HCT116 (cell line): ENCODE data around the gene EPHA6. TPM values are rescaled to one million over a fixed set of nuclear protein-coding genes. Genes with fewer than 3 reads are reported as not detected.

Source experiments
- ATAC-seq: fragments of 200-7000 bp; cut with Tn5 transposase; 2 replicates; pipeline ENCODE4 v1.9.1; 2020; ENCODE audit warnings: mild to moderate bottlenecking, moderate library complexity
- BruUV-seq: library from RNA; stranded (reverse); fragments of 400-500 nt; replicated peaks from 2 replicates; lab custom pipeline; 2021; lab: Mats Ljungman, UMichigan
- CTCF ChIA-PET: fragments of 300-600 bp; sonication (Branson Sonifier 250); formaldehyde crosslinking; loops from one replicate; lab custom pipeline; 2021; ENCODE audit warnings: antibody characterized with exemption; lab: Charles Lee
- POLR2A ChIA-PET: fragments of 300-600, 350-600 bp; sonication (Branson Sonifier 250); formaldehyde crosslinking; loops from one replicate; lab custom pipeline; 2021; ENCODE audit warnings: antibody characterized with exemption; lab: Charles Lee
- RAD21 ChIA-PET, 2 experiments: fragments of 300-600 bp; sonication (Branson Sonifier 250); formaldehyde crosslinking; loops; one replicate each; lab custom pipeline; 2023; ENCODE audit warnings: low total read pairs in 2 of 2; ENCODE audit not compliant: uncharacterized antibody in 2 of 2, unreplicated experiment in 2 of 2, low non-redundant PET in 1 of 2; lab: Charles Lee
- DNase-seq: peaks from one replicate; pipeline ENCODE4 v3.0.0-alpha.2; 2010; ENCODE audit warnings: low read depth, low spot score
- H2AFZ ChIP-seq: fragments of 200-600 bp; shearing (Covaris generic), sonication (generic); 2 replicates; pipeline ENCODE4 v1.6.1; 2017; ENCODE audit warnings: low read depth, mixed run types, mixed read lengths, antibody characterized with exemption, low read length; ENCODE audit not compliant: poor library complexity, severe bottlenecking
- H3K27ac ChIP-seq: 2 replicates; pipeline ENCODE4 v1.5.1; 2012; ENCODE audit warnings: low read depth, low read length
- H3K27me3 ChIP-seq: fragments of 200-600 bp; sonication (generic); 2 replicates; pipeline ENCODE4 v1.6.1; 2016; ENCODE audit warnings: mixed run types, low read length, mixed read lengths; ENCODE audit not compliant: insufficient read depth
- H3K36me3 ChIP-seq, 2 experiments: fragments of 200-500 bp in 1 of 2; fragments of 200-600 bp in 1 of 2; sonication (Bioruptor generic) in 1 of 2; sonication (generic) in 1 of 2; 2 replicates each; pipeline versions ENCODE4 v1.5.1 to v1.6.1; 2014 to 2016; ENCODE audit warnings: low read length in 2 of 2, inconsistent platforms in 1 of 2, mixed read lengths in 1 of 2, mixed run types in 1 of 2; ENCODE audit not compliant: insufficient read depth in 2 of 2, control insufficient read depth in 1 of 2
- H3K4me1 ChIP-seq, 2 experiments: fragments of 200-600 bp in 1 of 2; sonication (generic) in 1 of 2; 2 replicates each; pipeline versions ENCODE4 v1.5.1 to v1.6.1; 2012 to 2017; ENCODE audit warnings: low read length in 2 of 2, inconsistent platforms in 1 of 2, mild to moderate bottlenecking in 1 of 2, mixed read lengths in 1 of 2, mixed run types in 1 of 2, moderate library complexity in 1 of 2; ENCODE audit not compliant: insufficient read depth in 2 of 2, control insufficient read depth in 1 of 2
- H3K4me2 ChIP-seq: fragments of 200-600 bp; sonication (generic); 2 replicates; pipeline ENCODE4 v1.6.1; 2017; ENCODE audit warnings: mixed run types, low read length, mixed read lengths
- H3K4me3 ChIP-seq, 2 experiments: fragments of 200-600 bp in 1 of 2; sonication (generic) in 1 of 2; replicated peaks in 1 of 2; 2 replicates each; pipeline ENCODE4 v1.5.1; 2011 to 2016; ENCODE audit warnings: low read length in 2 of 2, control low read depth in 1 of 2, low read depth in 1 of 2, mild to moderate bottlenecking in 1 of 2, mixed read lengths in 1 of 2, mixed run types in 1 of 2
- H3K79me2 ChIP-seq: fragments of 200-600 bp; sonication (generic); 2 replicates; pipeline ENCODE4 v1.6.1; 2017; ENCODE audit warnings: mild to moderate bottlenecking, mixed run types, low read length, moderate library complexity, mixed read lengths; ENCODE audit not compliant: insufficient read depth
- H3K9ac ChIP-seq: fragments of 200-600 bp; sonication (generic); 2 replicates; pipeline ENCODE4 v1.6.1; 2016; ENCODE audit warnings: low read length, mixed read lengths
- H3K9me2 ChIP-seq: fragments of 200-600 bp; sonication (generic), shearing (Covaris generic); 2 replicates; pipeline ENCODE4 v1.6.1; 2017; ENCODE audit warnings: mixed run types, mild to moderate bottlenecking, moderate library complexity; ENCODE audit not compliant: insufficient read depth
- H3K9me3 ChIP-seq, 2 experiments: fragments of 200-500 bp in 1 of 2; fragments of 200-600 bp in 1 of 2; sonication (Bioruptor generic) in 1 of 2; sonication (generic) in 1 of 2; 2 replicates each; pipeline ENCODE4 v1.6.1; 2014 to 2017; ENCODE audit warnings: low read length in 2 of 2, mixed read lengths in 2 of 2, inconsistent platforms in 1 of 2, low read depth in 1 of 2, mild to moderate bottlenecking in 1 of 2, mixed run types in 1 of 2, moderate library complexity in 1 of 2; ENCODE audit not compliant: control insufficient read depth in 1 of 2, insufficient read depth in 1 of 2
- H4K20me1 ChIP-seq: fragments of 200-600 bp; sonication (generic), shearing (Covaris generic); 2 replicates; pipeline ENCODE4 v1.6.1; 2017; ENCODE audit warnings: mixed run types, mild to moderate bottlenecking, moderate library complexity; ENCODE audit not compliant: insufficient read depth
- CTCF ChIP-seq, 3 experiments: fragments of 200-600 bp in 1 of 3; sonication (generic) in 1 of 3; IDR thresholded peaks in 2 of 3; conservative IDR thresholded peaks in 1 of 3; 2 replicates each; pipeline ENCODE4 v1.5.1; 2012 to 2017; ENCODE audit warnings: low read depth in 2 of 3, low read length in 2 of 3, antibody characterized with exemption in 1 of 3, borderline replicate concordance in 1 of 3, control low read depth in 1 of 3, mild to moderate bottlenecking in 1 of 3, mixed read lengths in 1 of 3, mixed run types in 1 of 3, moderate library complexity in 1 of 3; ENCODE audit not compliant: insufficient read depth in 1 of 3
- EGR1 ChIP-seq: IDR thresholded peaks from 2 replicates; pipeline ENCODE4 v1.6.1; 2012; ENCODE audit warnings: low read depth
- EZH2 ChIP-seq: fragments of 200-600 bp; sonication (generic); IDR thresholded peaks from 2 replicates; pipeline ENCODE4 v1.6.1; 2017; ENCODE audit warnings: antibody characterized with exemption, mixed run types
- EZH2phosphoT487 ChIP-seq: fragments of 200-600 bp; IDR thresholded peaks from 2 replicates; pipeline ENCODE4 v1.6.1; 2018; ENCODE audit warnings: antibody characterized with exemption, borderline replicate concordance
- FOSL1 ChIP-seq: IDR thresholded peaks from 2 replicates; pipeline ENCODE4 v1.6.1; 2012; ENCODE audit warnings: low read depth
- MAX ChIP-seq: IDR thresholded peaks from 2 replicates; pipeline ENCODE4 v1.6.1; 2012
- POLR2A ChIP-seq: IDR thresholded peaks from 2 replicates; pipeline ENCODE4 v1.7.0; 2011; ENCODE audit warnings: borderline replicate concordance; ENCODE audit not compliant: insufficient read depth, insufficient read length; ENCODE audit errors: extremely low read depth
- REST ChIP-seq: IDR thresholded peaks from 2 replicates; pipeline ENCODE4 v1.6.1; 2012; ENCODE audit warnings: low read depth
- SP1 ChIP-seq: IDR thresholded peaks from 2 replicates; pipeline ENCODE4 v1.6.1; 2012; ENCODE audit warnings: low read depth
- SRF ChIP-seq: IDR thresholded peaks from 2 replicates; pipeline ENCODE4 v1.6.1; 2012; ENCODE audit warnings: low read depth
- TCF7L2 ChIP-seq: IDR thresholded peaks from 2 replicates; pipeline ENCODE4 v1.7.0; 2011; ENCODE audit warnings: borderline replicate concordance, inconsistent platforms; ENCODE audit not compliant: insufficient read depth, insufficient read length; ENCODE audit errors: extremely low read depth
- YY1 ChIP-seq: IDR thresholded peaks from 2 replicates; pipeline ENCODE4 v1.6.1; 2011; ENCODE audit warnings: low read length, low read depth, moderate library complexity, mild to moderate bottlenecking; ENCODE audit not compliant: insufficient replicate concordance; ENCODE audit errors: extremely low read depth
- ZBTB33 ChIP-seq: IDR thresholded peaks from 2 replicates; pipeline ENCODE4 v1.6.1; 2011; ENCODE audit warnings: mild to moderate bottlenecking, low read length, moderate library complexity; ENCODE audit not compliant: insufficient replicate concordance; ENCODE audit errors: extremely low read depth
- ZFX ChIP-seq: fragments of 450-650 bp; IDR thresholded peaks from 2 replicates; pipeline ENCODE4 v1.6.1; 2017
- ZNF274 ChIP-seq: fragments of 200-500 bp; sonication (Bioruptor generic); IDR thresholded peaks from 2 replicates; pipeline ENCODE4 v1.6.1; 2014; ENCODE audit warnings: mild to moderate bottlenecking, low read depth, low read length, inconsistent platforms
- intact Hi-C: fragments of 100-400 bp; cut with micrococcal nuclease; formaldehyde crosslinking; loops from 2 replicates; pipeline ENCODE4 v1.10.0; 2022
- total RNA-seq: library from RNA; stranded (reverse); gene quantifications from one replicate; pipeline ENCODE4 v1.2.1, GENCODE V29; 2021; ENCODE audit not compliant: unreplicated experiment

Gene EPHA6
- total RNA-seq, 1 experiment from 2014 or later = not detected

GRCh38 chr3:97576221-97576620, 761.8 kb downstream of the EPHA6 start (continued):
- TF ChIP-seq CTCF (IDR thresholded peaks at IDR 0.05 in 2 of 3, conservative IDR thresholded peaks at IDR 0.05 in 1 of 3; ENCODE audit: borderline replicate concordance in 1 of 3, insufficient read depth in 1 of 3, low read depth in 2 of 3, low read length in 2 of 3) = no peak
- no peak for TF ChIP-seq EGR1
- no peak for TF ChIP-seq EZH2phosphoT487
- TF ChIP-seq ZBTB33 = no peak
- TF ChIP-seq ZFX = no peak

GRCh38 chr3:97579365-97579764, 765.0 kb downstream of the EPHA6 start:
- H3K4me1 ChIP-seq = no peaks in the 10 kb centered on the region
- H3K9me2 ChIP-seq = no peaks in the 10 kb centered on the region
- H3K79me2 ChIP-seq = no peaks in the 10 kb centered on the region
- no peaks in the 10 kb centered on the region for H3K36me3 ChIP-seq
- H3K9ac ChIP-seq = no peak overlapping the region
- DNase-seq = no peak
- no peak overlapping the region for H2AFZ ChIP-seq
- H3K27ac ChIP-seq = no peak overlapping the region
- no peaks in the 10 kb centered on the region for H3K27me3 ChIP-seq
- no peaks in the 10 kb centered on the region for H3K9me3 ChIP-seq
- no TSS peak for BruUV-seq
- intact Hi-C loops = no loop called here
- ATAC-seq = no peak
- H4K20me1 ChIP-seq = no peaks in the 10 kb centered on the region
- POLR2A ChIA-PET = no interaction called here
- RAD21 ChIA-PET = no interaction called here
- H3K4me2 ChIP-seq = no peak overlapping the region
- H3K4me3 ChIP-seq = no peak overlapping the region
- CTCF ChIA-PET = no interaction called here
- no peak for TF ChIP-seq ZNF274
- no peak for TF ChIP-seq FOSL1
- no peak for TF ChIP-seq ZFX
- TF ChIP-seq TCF7L2 = no peak
- TF ChIP-seq ZBTB33 = no peak
- TF ChIP-seq EZH2 = no peak
- no peak for TF ChIP-seq MAX
- TF ChIP-seq SRF = no peak
- TF ChIP-seq SP1 = no peak
- no peak for TF ChIP-seq POLR2A
- TF ChIP-seq REST = no peak
- TF ChIP-seq EZH2phosphoT487 = no peak
- no peak for TF ChIP-seq YY1
